ENCODE measurements around the gene BANF1.

DNA sequence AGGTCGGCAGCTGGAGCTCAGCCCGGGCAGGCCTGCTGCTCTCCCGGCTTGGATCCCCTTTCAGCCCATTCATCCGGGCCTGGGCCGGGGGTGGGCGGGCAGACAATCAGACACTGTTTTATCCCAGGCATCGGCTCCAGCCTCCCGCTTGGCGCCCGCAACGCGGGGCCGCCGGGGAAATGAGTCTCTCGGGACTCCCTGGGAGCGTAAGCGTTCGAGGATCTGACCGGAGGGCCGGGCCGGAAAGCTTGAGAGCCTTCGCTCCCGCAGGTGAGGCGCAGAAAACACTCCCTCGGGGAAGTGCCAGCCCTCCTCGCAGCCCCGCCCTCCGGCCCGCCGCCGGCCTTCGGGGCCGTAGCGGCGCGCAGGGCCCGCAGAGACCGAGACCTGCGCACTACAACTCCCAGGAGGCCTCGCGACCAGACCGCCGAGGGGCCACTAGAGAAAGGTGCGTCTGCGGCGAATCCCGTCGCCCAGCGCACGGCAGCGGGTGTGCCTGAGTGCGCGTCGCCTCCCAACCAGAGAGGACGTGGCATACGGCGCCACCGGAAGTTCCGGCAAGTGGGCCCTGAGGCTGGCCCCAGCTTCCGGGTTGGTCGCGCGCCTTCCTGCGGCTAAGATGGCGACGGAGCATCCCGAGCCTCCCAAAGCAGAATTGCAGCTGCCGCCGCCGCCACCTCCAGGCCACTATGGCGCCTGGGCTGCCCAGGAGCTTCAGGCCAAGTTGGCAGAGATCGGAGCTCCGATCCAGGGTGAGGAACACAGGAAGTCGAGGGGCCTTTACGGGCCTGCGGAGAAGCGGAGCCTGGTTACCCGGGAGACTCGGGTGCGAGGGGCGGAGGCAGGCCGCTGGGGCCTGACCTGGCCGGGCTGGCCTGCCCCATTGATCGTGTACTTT, 49.7 kb downstream of the BANF1 start, which contains the start of gene SF3B2:
- TF ChIP-seq, protein P1, sequence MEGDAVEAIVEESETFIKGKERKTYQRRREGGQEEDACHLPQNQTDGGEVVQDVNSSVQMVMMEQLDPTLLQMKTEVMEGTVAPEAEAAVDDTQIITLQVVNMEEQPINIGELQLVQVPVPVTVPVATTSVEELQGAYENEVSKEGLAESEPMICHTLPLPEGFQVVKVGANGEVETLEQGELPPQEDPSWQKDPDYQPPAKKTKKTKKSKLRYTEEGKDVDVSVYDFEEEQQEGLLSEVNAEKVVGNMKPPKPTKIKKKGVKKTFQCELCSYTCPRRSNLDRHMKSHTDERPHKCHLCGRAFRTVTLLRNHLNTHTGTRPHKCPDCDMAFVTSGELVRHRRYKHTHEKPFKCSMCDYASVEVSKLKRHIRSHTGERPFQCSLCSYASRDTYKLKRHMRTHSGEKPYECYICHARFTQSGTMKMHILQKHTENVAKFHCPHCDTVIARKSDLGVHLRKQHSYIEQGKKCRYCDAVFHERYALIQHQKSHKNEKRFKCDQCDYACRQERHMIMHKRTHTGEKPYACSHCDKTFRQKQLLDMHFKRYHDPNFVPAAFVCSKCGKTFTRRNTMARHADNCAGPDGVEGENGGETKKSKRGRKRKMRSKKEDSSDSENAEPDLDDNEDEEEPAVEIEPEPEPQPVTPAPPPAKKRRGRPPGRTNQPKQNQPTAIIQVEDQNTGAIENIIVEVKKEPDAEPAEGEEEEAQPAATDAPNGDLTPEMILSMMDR (IDR thresholded peaks at IDR 0.05; ENCODE audit: low read depth, low read length, poor library complexity, severe bottlenecking), result no peak
- TF ChIP-seq EZH2phosphoT487 (IDR thresholded peaks at IDR 0.05; ENCODE audit: borderline replicate concordance, low read length), result no peak
